SU-DHL-6 (cell line): ENCODE measurements around the gene DHFR.

Source experiments
- CTCF ChIP-seq: fragments of 200-600 bp; sonication (generic); IDR thresholded peaks from one replicate; pipeline ENCODE4 v1.5.1; 2017; ENCODE audit warnings: antibody characterized with exemption, mild to moderate bottlenecking, low read length, moderate library complexity; ENCODE audit not compliant: insufficient read depth, poor library complexity, severe bottlenecking
- EZH2phosphoT487 ChIP-seq: fragments of 200-600 bp; sonication (generic), shearing (Covaris generic); conservative IDR thresholded peaks from 2 replicates; pipeline ENCODE4 v1.6.1; 2018; ENCODE audit warnings: mild to moderate bottlenecking, antibody characterized with exemption, low read length, moderate library complexity, mixed read lengths

- no peak for TF ChIP-seq CTCF
- no peak for TF ChIP-seq EZH2phosphoT487
These were observed 32.0 kb downstream of the DHFR start for GRCh38 chr5:80622756-80623155.
